Chondrocyte (in vitro differentiated cells): ENCODE results near the gene WDPCP. TPM values are rescaled to one million over a fixed set of nuclear protein-coding genes. Genes with fewer than 3 reads are reported as not detected.
A peak's percentile ranks its signal among the peaks of the same experiment; 100 is the strongest.
"Not testable (repeated sequence)": the region's sequence is repeated elsewhere in the genome, so short reads cannot be mapped to it uniquely, and the experiment has no call there.

Experiments
- DNase-seq: peaks from one replicate; pipeline ENCODE4 v3.0.0; 2021; ENCODE audit warnings: mixed read lengths, low spot score
- H3K27ac Mint-ChIP-seq: one replicate; pipeline ENCODE4 v1.8.0; 2021; ENCODE audit warnings: mild to moderate bottlenecking, moderate library complexity, mixed read lengths; ENCODE audit not compliant: unreplicated experiment
- H3K27me3 Mint-ChIP-seq: 2 replicates; pipeline ENCODE4 v1.8.0; 2021; ENCODE audit warnings: low read depth, mixed read lengths
- H3K36me3 Mint-ChIP-seq: 2 replicates; pipeline ENCODE4 v1.8.0; 2021; ENCODE audit warnings: low read depth, mixed read lengths
- H3K4me1 Mint-ChIP-seq: 2 replicates; pipeline ENCODE4 v1.8.0; 2021; ENCODE audit warnings: low read depth, mild to moderate bottlenecking, mixed read lengths
- H3K4me3 Mint-ChIP-seq: one replicate; pipeline ENCODE4 v1.8.0; 2021; ENCODE audit warnings: mild to moderate bottlenecking, moderate library complexity, mixed read lengths; ENCODE audit not compliant: unreplicated experiment
- H3K9me3 Mint-ChIP-seq: 2 replicates; pipeline ENCODE4 v1.8.0; 2021; ENCODE audit warnings: low read depth, mixed read lengths
- CTCF ChIP-seq: fragments of 200-600 bp; sonication (generic); IDR thresholded peaks from 2 replicates; pipeline ENCODE4 v1.5.0; 2021; ENCODE audit warnings: antibody characterized with exemption, mild to moderate bottlenecking, moderate library complexity
- total RNA-seq: library from RNA; stranded (reverse); gene quantifications from 3 replicates; pipeline ENCODE4 v1.2.1, GENCODE V29; 2021

The WDPCP gene
- total RNA-seq, 1 donor from 2014 or later, result 8.6 TPM

- no peaks in the 10 kb centered on the region for H3K36me3 Mint-ChIP-seq
- DNase-seq, result no peak
- H3K27ac Mint-ChIP-seq, result peak overlapping the region; percentile 24
- no peaks in the 10 kb centered on the region for H3K27me3 Mint-ChIP-seq
- TF ChIP-seq CTCF, result no peak
- H3K9me3 Mint-ChIP-seq, result no peaks in the 10 kb centered on the region
- no peak overlapping the region for H3K4me3 Mint-ChIP-seq
- peaks cover 14% of the 10 kb centered on the region for H3K4me1 Mint-ChIP-seq
Observed at GRCh38 chr2:63614983-63615945, 27.0 kb upstream of the WDPCP start.

- Mint-ChIP-seq H3K4me1 (peaks cover 14% of the 10 kb centered on the region), H3K27me3 (no peaks in the 10 kb centered on the region), H3K27ac (no peak overlapping the region), H3K36me3 (no peaks in the 10 kb centered on the region), H3K9me3 (no peaks in the 10 kb centered on the region), H3K4me3 (no peak overlapping the region)
- TF ChIP-seq CTCF, result no peak
- DNase-seq, result no peak
Observed at GRCh38 chr2:63614448-63614968, 26.2 kb upstream of the WDPCP start.

- no peak for TF ChIP-seq CTCF
- Mint-ChIP-seq H3K4me3 (no peak overlapping the region), H3K27me3 (no peaks in the 10 kb centered on the region), H3K4me1 (peaks cover 14% of the 10 kb centered on the region), H3K36me3 (no peaks in the 10 kb centered on the region), H3K9me3 (no peaks in the 10 kb centered on the region), H3K27ac (no peak overlapping the region)
- DNase-seq, result no peak
Observed at GRCh38 chr2:63613391-63613901, 25.2 kb upstream of the WDPCP start.

- no peak for TF ChIP-seq CTCF
- Mint-ChIP-seq H3K27me3 (no peaks in the 10 kb centered on the region), H3K27ac (no peak overlapping the region), H3K4me3 (no peak overlapping the region), H3K4me1 (peaks cover 14% of the 10 kb centered on the region), H3K9me3 (no peaks in the 10 kb centered on the region), H3K36me3 (peaks cover 10% of the 10 kb centered on the region)
- no peak for DNase-seq
Observed at GRCh38 chr2:63610525-63610924, 22.2 kb upstream of the WDPCP start.

GRCh38 chr2:63608865-63609264 lies 20.6 kb upstream of the WDPCP start:
- H3K27me3 Mint-ChIP-seq, DNase-seq, H3K27ac Mint-ChIP-seq, H3K9me3 Mint-ChIP-seq, H3K4me1 Mint-ChIP-seq, H3K4me3 Mint-ChIP-seq: not testable (repeated sequence)
- H3K36me3 Mint-ChIP-seq, result peaks cover 19% of the 10 kb centered on the region
